Frontal cortex (tissue), 4 donors: ENCODE measurements around the gene AOPEP. TPM values are rescaled to one million over a fixed set of nuclear protein-coding genes. Genes with fewer than 3 reads are reported as not detected.

Source experiments
- DNase-seq, 2 donors: peaks; one replicate each; pipeline ENCODE4 v3.0.0; 2012; ENCODE audit warnings: low spot score in 2 of 2
- FAIRE-seq: peaks from 2 replicates; lab custom pipeline; 2012; peaks lifted over from hg19 to GRCh38; lab: Jason Lieb, UNC
- total RNA-seq: library from RNA; depleted of rRNA; stranded (reverse); fragments of >200 nt; gene quantifications from one replicate; pipeline ENCODE4 v1.2.3, GENCODE V29; 2014
- donor health status: control.
- donor health status: control.
- donor health status: control.

The AOPEP gene
- total RNA-seq, 1 donor from 2014 or later = 23.2 TPM

GRCh38 chr9:95091601-95092261, 365.2 kb downstream of the AOPEP start:
- DNase-seq (no peak), FAIRE-seq (no peak)

DNA sequence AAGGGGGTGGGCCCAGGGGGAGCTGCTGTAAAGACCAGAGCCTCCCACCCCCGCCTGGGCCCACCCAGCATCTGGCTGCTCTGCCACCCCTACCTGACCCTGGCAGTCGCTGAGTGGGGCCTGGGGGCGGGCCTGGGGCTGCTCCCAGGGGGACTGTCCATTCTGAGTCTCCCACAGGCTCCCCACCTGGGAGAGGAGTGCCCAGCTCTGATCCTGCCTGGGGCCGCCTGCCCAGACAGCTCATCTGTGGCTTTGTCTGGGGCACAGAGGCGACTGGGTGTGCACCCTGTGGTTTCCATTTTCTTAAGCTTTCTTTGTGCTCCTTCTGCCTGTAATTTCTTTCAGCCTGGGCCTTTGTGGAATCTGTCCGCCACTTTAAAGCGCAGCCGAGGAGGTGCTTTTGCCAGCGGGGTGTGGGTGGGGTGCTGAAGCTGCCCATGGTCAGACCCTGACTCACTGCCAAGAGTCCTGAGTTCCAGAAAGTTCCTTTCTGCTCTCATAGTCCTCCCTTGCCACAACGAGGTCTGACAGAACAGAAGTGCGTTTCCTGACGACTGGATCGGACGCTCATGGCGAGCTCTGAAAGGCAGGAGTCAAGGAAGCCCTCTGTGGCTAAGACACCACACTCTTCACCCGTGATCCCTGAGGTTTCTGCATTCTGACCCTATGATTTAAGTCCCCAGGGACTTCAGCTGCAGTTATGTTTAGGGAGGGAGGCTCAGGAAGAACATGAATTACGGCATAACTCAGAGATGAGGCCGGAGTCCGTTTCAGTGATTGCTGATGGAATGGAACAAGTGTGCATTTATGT, 366.0 kb downstream of the AOPEP start:
- no peak for DNase-seq
- no peak for FAIRE-seq

DNA sequence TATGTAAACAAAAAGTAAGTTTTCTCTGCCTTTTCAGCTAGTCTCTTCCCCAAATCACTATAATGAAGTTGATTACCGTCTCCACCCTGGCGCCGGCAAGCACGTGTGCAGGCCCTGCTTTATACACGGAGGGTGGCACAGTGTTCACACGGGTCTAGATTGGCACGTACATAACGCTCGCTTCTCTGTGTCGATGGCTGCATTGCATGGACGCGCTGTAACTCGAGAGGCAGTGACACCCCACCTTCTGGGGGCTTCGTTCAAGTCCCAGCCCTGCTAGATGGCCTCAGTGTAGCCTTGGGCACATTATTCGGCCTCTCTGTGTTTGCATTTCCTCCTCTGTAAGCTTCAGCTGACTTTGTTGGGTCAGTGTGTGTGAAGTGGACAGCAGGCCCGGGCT, 367.1 kb downstream of the AOPEP start:
- no peak for FAIRE-seq
- DNase-seq = no peak

DNA sequence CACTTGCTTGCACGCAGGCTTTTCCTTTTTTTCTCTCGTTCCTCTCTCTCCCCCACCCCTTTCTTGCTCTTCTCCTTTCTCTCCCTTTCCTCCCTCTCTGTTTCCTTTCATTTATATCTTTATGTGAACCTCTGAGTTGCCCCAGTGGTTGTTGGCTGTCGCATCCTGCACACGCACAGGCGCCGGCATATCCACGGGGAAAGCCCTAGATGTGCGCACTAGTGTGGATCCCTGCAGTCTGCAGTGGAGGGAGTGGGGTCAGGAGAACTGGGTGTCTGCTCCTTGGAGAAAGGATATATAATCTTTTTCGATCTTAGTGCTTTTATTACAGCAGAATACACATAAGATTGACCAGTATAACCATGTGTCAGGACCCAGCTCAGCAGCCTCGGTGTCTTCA, 367.5 kb downstream of the AOPEP start:
- FAIRE-seq = no peak
- DNase-seq = no peak

GRCh38 chr9:95095641-95096355, 369.3 kb downstream of the AOPEP start:
- no peak for FAIRE-seq
- DNase-seq = no peak

DNA sequence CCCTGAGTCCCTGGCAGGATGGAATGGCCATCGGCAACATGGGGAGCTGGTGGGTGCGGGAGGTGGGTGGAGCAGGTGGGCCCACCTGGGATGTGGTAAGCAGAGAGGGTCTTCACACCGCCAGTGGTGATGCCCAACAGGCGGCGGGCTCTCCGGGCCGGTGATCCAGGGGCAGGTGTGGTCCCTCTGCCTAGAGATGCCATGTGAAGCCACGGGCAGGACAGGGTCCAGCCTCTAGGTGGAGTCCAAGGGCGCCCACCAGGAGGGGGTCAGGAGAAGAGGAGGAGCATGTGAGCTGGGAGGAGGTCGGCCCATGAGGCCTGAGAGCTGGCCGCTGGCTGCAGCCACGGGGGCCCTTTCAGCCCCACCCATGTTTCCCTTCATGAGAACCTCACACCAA, 369.9 kb downstream of the AOPEP start:
- FAIRE-seq (no peak), DNase-seq (no peak)

DNA sequence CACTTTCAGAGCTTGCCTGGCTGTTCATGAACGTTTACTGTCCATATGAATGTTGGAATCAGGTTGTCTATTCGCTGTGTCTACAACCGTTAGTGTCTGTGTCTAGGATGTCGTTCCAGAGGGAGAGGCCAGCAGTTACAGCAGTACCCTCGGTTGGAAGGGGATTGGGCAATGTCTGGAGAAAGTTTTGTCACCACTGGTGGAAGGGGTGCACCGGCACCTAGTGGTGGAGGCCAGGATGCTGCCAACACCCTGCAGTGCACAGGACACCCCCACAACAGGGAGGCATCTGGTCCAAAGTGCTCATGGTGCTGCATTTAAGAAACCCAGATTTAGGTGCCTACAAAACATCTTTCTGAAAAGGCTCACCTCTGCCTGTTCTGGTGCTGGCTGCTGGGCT, 370.3 kb downstream of the AOPEP start:
- DNase-seq = no peak
- FAIRE-seq = no peak

- DNase-seq = no peak
- FAIRE-seq = no peak
Observed at GRCh38 chr9:95097279-95097678, 370.8 kb downstream of the AOPEP start.

GRCh38 chr9:95098391-95098921, 372.0 kb downstream of the AOPEP start:
- DNase-seq = no peak
- FAIRE-seq = no peak

DNA sequence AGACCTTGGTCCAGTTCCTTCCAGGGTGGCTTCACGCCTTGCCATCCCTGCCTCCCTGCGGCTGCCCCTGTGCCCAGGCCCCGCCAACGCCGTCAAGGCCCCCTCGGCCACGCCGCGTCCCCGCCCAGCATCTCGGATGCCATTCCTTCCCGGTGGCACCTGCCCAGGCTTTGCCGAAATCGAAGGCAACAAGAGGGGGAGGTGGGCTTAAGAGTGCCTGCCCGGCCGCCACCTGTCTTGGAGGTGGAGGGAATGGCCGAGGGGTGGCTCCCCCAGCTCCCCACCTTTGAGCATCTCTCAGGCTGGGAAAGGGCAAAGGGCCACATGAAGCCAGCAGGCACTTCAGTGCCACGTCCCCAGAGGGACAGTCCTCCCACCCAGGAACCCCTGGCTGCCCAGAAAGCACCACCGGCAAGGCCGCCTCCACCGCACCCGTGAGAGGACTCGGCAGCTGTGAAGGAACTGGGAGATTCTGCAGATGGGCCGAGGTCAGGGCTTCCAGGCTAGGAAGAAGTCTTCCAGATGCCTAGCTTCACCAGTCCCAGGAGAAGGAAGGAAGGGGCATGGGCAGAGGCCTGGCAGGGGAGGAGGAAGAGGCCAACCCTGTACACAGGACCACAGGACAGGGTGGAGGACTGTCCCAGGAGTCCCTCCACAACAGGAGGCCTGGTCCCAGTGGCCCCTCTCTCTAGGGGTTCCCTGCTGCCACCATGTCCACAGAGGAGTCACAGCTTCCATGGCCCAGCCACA, 373.0 kb downstream of the AOPEP start:
- no peak for FAIRE-seq

DNA sequence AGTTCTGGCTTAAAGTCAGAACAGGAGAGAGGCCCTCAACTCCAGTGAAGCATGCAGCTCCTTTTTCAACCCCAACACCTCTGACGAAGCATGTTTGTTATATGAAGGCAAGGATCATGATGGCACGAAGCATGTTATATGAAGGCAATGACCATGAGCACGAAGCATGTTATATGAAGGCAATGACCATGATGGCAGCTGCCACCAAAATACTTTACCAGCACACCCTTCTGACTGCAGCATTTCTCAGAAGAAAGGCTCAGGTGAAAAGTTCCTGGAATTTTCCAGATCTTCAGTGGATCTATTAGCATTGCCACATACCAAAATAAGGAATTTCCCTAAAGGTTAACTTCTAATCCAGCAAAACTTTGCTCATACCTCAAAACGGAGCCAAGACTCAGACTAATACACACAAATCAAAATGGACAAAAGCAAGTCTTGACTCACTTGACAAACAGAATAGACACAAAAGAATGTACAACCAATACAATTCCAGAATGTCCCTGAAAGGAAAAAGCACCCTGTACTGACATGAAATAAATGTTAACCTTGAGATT, 373.6 kb downstream of the AOPEP start:
- no peak for FAIRE-seq

More for the DNA sequence above, 373.0 kb downstream of the AOPEP start:
- no peak for DNase-seq

GRCh38 chr9:95101326-95101725, 374.8 kb downstream of the AOPEP start:
- FAIRE-seq (no peak), DNase-seq (no peak)

More for the DNA sequence above, 373.6 kb downstream of the AOPEP start:
- no peak for DNase-seq

DNA sequence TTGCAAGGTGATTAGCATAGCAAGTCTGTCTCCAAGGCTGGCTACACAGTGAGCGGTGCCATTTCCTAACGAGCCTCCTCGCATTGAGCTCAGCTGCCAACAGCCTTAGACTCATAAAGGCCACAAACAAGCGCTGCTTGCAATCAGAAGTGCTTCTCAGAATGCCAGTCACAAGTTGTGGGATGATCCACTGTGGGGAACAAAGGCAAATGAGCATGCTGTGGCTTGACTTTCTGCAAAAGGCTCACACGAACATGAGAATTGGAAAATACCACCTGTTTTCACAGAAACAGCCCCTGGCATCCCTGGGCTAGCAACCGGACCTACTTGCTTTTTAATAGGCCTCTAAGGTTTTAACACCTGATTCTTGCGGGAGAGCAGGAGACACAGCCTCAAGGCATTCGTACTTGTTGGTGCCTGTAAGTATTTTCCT, 375.5 kb downstream of the AOPEP start:
- FAIRE-seq = no peak
- peak; percentile 68 to 78 for DNase-seq

DNA sequence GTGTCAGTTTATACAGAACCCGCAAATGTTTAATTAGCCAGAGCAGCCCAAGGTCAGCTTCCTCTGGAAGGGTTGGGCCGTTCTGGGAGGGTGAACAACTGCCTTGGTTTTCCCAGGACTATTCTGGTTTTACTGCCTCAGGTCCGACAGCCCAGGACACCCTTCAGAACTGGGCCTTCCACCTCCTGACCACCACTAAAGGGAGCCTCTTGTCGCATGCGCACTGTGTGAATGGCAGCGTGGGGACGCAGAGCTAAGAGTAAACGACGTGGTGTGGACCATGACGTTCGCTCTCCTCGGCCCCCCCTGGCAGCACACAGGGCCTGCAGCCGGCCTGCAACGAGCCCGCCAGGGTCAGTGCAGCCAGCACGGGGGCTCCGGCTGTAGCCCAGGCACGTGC, 376.1 kb downstream of the AOPEP start:
- DNase-seq = no peak

DNA sequence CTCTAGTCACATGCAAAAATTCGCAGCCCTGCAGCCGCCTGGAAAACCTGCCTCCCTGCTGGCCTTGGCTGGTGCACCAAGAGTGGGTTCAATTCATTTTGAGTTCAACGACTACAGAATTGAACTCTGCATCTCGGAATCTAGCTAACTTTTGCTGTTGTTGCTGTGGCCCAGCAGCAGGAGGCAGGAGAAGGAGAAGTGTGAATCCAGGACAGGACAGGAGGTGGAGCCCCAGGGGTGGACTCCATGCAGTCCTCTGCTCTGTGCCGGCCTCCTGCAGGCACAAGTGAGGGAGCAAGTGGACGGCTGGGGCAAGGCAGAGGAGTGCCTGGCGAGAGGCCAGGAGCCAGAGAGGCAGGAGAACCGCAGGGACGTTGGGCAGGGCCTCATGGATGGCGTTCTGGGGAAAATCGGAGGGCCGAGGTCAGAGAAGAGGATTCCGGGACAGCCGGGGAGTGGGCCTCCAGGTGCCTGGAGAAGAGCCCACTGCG, 376.8 kb downstream of the AOPEP start:
- DNase-seq = no peak
- no peak for FAIRE-seq

More for the DNA sequence above, 376.1 kb downstream of the AOPEP start:
- FAIRE-seq = no peak

DNA sequence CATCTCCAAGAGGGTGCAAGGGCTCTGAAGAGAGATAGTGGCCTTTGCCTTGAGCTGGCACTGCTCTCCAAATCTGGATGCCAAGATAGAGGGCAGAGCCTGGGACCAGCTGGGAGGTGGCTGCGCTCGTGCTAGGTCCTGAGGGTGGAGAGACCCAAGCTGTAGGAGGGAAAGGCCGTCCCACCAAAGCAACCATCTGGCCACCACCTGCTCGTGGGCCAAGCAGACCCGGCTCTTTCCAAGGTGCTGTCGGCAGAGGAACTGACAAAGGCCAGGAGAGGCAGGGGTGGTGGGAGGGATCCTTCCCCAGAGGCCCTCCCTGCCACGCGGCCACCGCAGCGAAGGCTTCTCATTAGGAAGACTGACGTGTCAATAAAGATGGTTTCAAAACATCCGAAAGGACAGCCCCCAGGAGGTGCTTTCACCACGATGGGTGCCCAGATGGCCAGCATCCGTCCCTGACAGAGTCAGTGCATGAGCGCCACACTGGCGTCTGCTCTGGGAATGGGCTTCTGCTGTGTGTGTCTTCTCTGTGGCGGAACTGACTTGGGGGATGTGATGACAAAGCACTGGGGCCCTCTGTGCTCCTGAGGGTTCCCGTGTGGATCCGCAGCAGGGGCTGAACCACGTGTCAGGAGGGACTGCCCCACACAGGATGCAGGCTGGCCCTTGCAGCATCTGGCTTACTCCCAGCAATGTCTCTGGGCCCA, 377.5 kb downstream of the AOPEP start:
- DNase-seq (no peak), FAIRE-seq (no peak)

DNA sequence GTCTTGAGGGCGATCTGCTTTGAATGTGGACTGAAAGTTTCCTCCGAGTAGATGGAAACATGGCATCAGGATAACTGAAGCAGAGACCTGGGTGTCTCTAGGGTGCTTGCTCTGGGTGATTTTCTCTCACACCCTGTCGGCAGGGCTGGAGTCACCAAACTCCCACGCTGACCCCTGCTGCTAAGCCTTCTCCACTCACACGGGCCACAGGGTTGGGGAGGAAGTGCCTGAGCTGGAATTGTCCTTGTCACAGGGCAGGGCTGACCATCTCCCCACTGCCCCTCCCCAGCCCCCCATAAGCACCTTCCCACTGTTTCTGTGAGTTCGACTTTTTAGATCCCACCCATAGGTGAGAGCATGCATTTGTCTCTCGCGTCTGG, 378.1 kb downstream of the AOPEP start:
- FAIRE-seq (no peak), DNase-seq (no peak)

DNA sequence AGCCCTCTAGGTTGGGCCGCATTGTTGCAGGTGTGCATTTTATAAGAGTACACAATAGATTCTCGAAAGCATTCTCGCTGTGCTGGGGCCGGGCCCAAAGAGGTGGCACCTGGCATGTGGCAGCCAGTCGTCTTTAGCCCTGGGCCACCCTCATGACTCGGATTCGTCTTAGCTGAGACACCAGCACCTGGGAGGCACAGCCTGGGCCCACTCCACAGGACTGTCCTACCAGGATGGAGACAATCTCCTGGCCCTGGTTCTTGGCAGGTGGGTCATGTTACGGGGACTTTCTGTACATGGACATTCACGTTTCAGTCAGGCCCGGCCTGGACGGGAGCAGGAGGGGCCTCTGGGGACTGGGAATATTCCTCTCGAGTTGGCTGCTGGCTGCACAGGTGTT, 378.5 kb downstream of the AOPEP start:
- FAIRE-seq = no peak

More for the DNA sequence above, 378.5 kb downstream of the AOPEP start:
- DNase-seq = no peak
